ENCODE measurements around the gene ZBTB18. TPM values are rescaled to one million over a fixed set of nuclear protein-coding genes. Genes with fewer than 3 reads are reported as not detected.
"Not testable (repeated sequence)": the region's sequence is repeated elsewhere in the genome, so short reads cannot be mapped to it uniquely, and the experiment has no call there.

The ZBTB18 gene
- total RNA-seq, 1 experiment from 2014 or later: 10.7 TPM

DNA sequence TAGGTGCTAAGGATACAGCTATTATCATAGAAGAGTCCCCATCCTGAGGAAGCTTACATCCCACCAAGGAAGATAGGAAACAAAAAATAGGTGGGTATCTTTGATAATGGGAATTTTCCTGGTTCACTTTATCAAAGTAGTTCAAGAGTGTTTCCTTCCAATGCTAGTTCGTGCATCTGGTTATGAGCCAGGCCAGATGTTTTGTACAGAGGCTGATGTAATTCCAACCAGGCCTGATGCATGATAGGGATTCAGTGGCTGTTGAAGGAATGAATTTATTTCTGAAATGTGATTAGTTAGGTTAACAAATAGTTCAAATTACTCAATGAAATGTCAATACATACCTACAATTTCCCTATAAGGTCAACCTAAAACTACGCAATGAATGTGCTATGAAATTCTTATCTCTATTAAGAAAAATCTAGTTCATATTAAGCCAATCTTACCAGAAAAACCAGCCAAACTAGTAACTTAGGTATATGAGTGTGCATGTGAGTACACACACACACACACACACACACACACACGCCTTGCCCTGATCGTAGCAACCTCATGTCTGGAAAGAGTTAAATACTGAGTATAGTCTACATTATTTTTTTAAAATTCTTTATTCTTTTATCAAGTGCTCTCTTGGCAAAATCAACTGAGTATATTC lies 9.5 kb upstream of the ZBTB18 start:
- DNase-seq (ENCODE audit: low spot score): no peak

DNA sequence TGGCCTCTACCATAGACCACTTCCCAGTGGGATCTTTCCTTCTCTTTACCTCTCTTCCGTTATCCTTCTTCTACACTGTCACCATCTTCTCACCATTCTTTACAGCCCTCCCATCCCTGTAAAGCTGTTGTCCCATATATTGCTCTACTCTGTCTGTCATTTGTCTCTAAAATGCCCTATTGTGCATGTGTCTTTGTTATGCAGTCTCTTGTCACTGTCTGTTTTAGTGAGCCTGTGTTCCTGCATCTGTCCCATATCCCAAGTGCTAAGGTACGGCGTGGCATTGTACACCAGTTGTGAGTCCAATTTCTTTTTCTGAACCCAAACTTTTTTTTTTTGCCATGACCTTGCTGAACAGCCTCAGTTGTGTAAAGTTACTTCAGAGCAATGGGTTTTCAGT lies 8.8 kb upstream of the ZBTB18 start:
- no peak for DNase-seq (ENCODE audit: low spot score)

GRCh38 chr1:244044423-244044822 lies 6.7 kb upstream of the ZBTB18 start:
- DNase-seq (ENCODE audit: low spot score): no peak

GRCh38 chr1:244046254-244046653 lies 4.8 kb upstream of the ZBTB18 start:
- not testable (repeated sequence) for DNase-seq (ENCODE audit: low spot score)

DNA sequence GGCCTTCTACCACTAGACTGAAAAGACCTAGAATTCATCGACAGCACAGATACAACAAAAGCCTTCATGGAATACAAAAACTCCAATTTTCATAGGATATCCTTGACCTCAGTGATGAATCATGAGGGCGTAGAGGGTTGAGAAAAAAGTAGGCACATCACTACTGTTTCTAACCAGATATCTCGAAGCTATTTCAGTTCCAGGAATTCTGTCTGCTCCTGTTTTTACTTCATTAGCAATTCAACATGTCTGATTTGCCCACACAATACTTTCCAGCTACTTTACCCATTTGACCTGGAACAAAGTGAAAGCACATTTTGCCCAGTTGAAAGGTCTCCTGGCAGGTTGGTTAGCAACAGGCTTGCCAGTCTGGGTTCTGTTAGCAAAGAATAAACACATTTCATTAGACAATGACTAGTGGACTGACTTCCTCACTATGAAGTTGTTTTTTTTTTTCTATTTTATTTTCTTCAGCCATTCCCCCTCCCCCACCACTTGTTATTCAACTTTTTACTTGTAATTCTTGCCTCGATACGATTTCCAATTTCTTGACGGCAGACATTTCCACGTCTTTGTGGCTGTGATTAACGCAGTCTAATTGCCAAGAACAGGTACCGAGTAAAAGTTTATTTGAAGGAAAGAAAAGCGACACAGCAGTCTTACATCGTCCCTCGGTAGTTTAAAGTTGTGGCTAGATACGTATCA lies 4.0 kb upstream of the ZBTB18 start:
- peak; percentile 39 for DNase-seq (ENCODE audit: low spot score)

- DNase-seq (ENCODE audit: low spot score): peak; percentile 79
These were observed 3.3 kb upstream of the ZBTB18 start for GRCh38 chr1:244047621-244048255.

- DNase-seq (ENCODE audit: low spot score): peak; percentile 96
These were observed 2.6 kb upstream of the ZBTB18 start for GRCh38 chr1:244048256-244049161.

DNA sequence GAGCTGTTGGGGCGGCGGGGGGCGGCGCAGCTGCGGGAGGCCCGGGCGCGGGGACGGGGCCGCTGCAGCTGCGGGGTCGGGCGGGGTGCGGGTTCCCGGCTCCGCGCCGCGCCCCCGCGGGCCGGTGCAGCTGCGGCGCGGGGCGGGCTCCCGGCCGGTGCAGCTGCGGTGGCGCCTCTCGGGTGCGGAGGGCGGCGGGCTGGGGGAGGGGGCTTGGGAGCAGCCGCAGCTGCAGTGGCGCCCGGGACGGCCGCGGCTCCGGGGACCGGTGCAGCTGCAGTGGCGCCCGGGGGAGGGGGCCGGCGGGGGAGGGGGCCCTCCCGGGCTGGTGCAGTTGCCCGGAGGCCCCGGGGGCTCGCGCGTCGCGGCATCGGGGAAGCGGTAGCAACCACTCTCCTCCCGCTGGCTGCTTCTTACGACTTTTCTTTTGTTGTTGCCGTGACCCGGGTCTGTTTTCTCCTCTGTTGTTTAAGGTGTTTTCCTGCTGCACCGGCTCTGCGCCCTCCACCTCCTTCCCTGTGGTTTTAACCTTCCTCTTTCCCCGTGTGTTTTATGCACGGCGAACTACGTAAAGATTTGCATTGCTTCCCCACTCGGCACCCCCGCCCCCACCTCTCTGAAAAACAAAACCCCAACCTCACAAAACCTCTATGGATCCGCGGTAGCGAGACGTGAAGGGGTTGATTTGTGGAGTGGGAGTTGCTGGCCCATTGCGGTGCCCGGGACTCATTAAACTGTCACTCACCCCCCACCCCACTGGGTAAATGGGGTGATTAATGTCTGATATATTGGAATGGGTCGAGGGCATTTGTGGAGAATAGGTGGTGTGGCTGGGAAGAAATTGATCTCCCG lies 1.7 kb upstream of the ZBTB18 start:
- peak; percentile 44 for DNase-seq (ENCODE audit: low spot score)

- peak; percentile 48 for DNase-seq (ENCODE audit: low spot score)
These were observed 859 bp upstream of the ZBTB18 start for GRCh38 chr1:244050014-244050834.

DNA sequence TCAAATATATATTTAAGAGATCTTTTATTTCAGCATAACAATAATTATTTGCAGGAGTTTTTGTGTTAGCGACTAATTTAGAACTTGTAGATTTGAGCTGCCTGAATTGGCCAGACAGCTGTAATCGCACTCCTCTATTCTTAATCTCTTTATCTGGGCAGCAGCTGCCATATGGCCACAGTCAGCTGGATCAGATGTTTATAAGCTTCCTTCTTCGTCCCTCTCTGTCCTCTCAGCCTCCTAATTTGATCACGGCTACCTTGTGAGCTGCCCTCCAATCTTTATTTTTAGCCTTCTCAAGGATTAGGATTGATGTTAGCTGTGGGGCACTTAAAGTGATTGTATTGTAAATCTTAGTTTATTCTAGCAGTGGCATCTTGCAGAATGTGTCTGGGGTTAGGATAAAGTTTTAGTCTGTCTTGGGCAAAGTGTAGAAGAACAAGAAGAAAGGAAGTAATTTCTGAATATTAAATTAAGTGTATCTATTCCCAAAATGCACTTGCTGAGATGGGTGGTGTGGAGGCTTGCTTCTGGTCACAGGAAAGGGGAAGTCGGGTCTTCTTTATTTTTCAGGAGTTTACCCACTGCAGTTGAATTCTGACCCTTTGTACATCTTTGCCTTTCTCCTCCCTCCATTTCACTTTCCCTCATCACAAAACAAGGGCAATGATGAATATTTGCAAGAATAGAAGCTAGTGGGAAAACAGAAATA lies 1.1 kb downstream of the ZBTB18 start:
- no peak for DNase-seq (ENCODE audit: low spot score)

- no peak for DNase-seq (ENCODE audit: low spot score)
These were observed 1.7 kb downstream of the ZBTB18 start for GRCh38 chr1:244052728-244053312.

DNA sequence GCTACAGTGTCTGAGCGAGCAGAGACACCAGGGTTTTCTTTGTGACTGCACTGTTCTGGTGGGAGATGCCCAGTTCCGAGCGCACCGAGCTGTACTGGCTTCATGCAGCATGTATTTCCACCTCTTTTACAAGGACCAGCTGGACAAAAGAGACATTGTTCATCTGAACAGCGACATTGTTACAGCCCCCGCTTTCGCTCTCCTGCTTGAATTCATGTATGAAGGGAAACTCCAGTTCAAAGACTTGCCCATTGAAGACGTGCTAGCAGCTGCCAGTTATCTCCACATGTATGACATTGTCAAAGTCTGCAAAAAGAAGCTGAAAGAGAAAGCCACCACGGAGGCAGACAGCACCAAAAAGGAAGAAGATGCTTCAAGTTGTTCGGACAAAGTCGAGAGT lies 2.7 kb downstream of the ZBTB18 start:
- no peak for DNase-seq (ENCODE audit: low spot score)

DNA sequence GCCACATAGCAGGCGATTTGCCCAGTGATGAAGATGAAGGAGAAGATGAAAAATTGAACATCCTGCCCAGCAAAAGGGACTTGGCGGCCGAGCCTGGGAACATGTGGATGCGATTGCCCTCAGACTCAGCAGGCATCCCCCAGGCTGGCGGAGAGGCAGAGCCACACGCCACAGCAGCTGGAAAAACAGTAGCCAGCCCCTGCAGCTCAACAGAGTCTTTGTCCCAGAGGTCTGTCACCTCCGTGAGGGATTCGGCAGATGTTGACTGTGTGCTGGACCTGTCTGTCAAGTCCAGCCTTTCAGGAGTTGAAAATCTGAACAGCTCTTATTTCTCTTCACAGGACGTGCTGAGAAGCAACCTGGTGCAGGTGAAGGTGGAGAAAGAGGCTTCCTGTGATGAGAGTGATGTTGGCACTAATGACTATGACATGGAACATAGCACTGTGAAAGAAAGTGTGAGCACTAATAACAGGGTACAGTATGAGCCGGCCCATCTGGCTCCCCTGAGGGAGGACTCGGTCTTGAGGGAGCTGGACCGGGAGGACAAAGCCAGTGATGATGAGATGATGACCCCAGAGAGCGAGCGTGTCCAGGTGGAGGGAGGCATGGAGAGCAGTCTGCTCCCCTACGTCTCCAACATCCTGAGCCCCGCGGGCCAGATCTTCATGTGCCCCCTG lies 3.3 kb downstream of the ZBTB18 start:
- no peak for DNase-seq (ENCODE audit: low spot score)

- DNase-seq (ENCODE audit: low spot score): no peak
These were observed 3.8 kb downstream of the ZBTB18 start for GRCh38 chr1:244054924-244055263.

- no peak for DNase-seq (ENCODE audit: low spot score)
These were observed 5.5 kb downstream of the ZBTB18 start for GRCh38 chr1:244056577-244056976.

GRCh38 chr1:244057474-244058385 lies 6.6 kb downstream of the ZBTB18 start:
- no peak for DNase-seq (ENCODE audit: low spot score)

GRCh38 chr1:244060117-244060516 lies 9.0 kb downstream of the ZBTB18 start:
- DNase-seq (ENCODE audit: low spot score): no peak
